Retina (tissue), 1 donor: ENCODE data around the gene RAB28.
A peak's percentile ranks its signal among the peaks of the same experiment; 100 is the strongest.

ENCODE experiments used
- DNase-seq: peaks from one replicate; pipeline ENCODE4 v3.0.0-alpha.2; 2016

Gene RAB28

GRCh38 chr4:13504374-13504773 is 20.2 kb upstream of the RAB28 start:
- DNase-seq, result no peak

- no peak for DNase-seq
Observed at GRCh38 chr4:13498469-13498868, 14.3 kb upstream of the RAB28 start.

- no peak for DNase-seq
Observed at GRCh38 chr4:13496605-13497004, 12.5 kb upstream of the RAB28 start.

GRCh38 chr4:13495753-13496152 is 11.6 kb upstream of the RAB28 start:
- DNase-seq, result no peak

- no peak for DNase-seq
Observed at GRCh38 chr4:13493793-13494192, 9.7 kb upstream of the RAB28 start.

- DNase-seq, result no peak
Observed at GRCh38 chr4:13492747-13493146, 8.6 kb upstream of the RAB28 start.

GRCh38 chr4:13484749-13485221 is 645 bp upstream of the RAB28 start:
- DNase-seq, result no peak

GRCh38 chr4:13483768-13484121 is 395 bp downstream of the RAB28 start:
- peak; percentile 84 for DNase-seq

GRCh38 chr4:13483136-13483767 is 888 bp downstream of the RAB28 start:
- peak; percentile 43 for DNase-seq

GRCh38 chr4:13481569-13481968 is 2.6 kb downstream of the RAB28 start:
- no peak for DNase-seq

- DNase-seq, result no peak
Observed at GRCh38 chr4:13478707-13479106, 5.4 kb downstream of the RAB28 start.

- DNase-seq, result no peak
Observed at GRCh38 chr4:13478131-13478530, 6.0 kb downstream of the RAB28 start.

GRCh38 chr4:13476915-13477314 is 7.2 kb downstream of the RAB28 start:
- DNase-seq, result no peak

- DNase-seq, result no peak
Observed at GRCh38 chr4:13476152-13476551, 8.0 kb downstream of the RAB28 start.

GRCh38 chr4:13471400-13471799 is 12.7 kb downstream of the RAB28 start:
- no peak for DNase-seq

GRCh38 chr4:13470379-13470778 is 13.8 kb downstream of the RAB28 start:
- no peak for DNase-seq

GRCh38 chr4:13464973-13465372 is 19.2 kb downstream of the RAB28 start:
- DNase-seq, result no peak

- DNase-seq, result no peak
Observed at GRCh38 chr4:13464543-13464942, 19.6 kb downstream of the RAB28 start.

GRCh38 chr4:13461191-13461905 is 22.8 kb downstream of the RAB28 start:
- no peak for DNase-seq

GRCh38 chr4:13455411-13455810 is 28.7 kb downstream of the RAB28 start:
- DNase-seq, result no peak

GRCh38 chr4:13454786-13455185 is 29.4 kb downstream of the RAB28 start:
- DNase-seq, result no peak

- no peak for DNase-seq
Observed at GRCh38 chr4:13452927-13453579, 31.1 kb downstream of the RAB28 start.

- DNase-seq, result no peak
Observed at GRCh38 chr4:13449590-13449989, 34.5 kb downstream of the RAB28 start.
